Hippocampal formation (tissue), 2 donors: Measurements from ENCODE around the gene PABPC1L.

Experiments used
- DNase-seq, 2 donors: peaks; one replicate each; lab custom pipeline; 2025; lab: John Stamatoyannopoulos, UW

Gene PABPC1L

GRCh38 chr20:44900231-44900854 is 9.5 kb upstream of the PABPC1L start:
- DNase-seq: no peak

DNA sequence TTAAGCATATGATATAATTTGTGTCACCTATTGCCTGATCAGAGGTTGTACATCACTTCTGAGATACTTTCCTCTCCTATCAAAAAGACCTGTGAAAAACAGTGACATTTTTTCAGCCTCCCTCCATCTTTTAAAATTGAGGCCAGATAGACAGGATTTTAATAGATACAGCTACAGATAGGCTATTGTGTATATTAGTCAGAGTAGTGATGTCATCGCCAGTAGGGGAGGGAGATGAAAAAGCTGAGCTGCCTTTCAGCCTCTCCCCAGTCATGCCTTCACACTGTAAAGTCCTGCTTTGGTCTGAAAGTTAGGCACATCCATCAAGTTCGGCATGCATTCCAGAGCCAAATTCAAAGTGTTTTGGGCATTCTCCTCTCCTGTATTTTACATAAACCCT is 7.9 kb upstream of the PABPC1L start:
- peak; percentile 8 to 78 for DNase-seq

GRCh38 chr20:44904377-44904776 is 5.5 kb upstream of the PABPC1L start:
- DNase-seq: no peak

DNA sequence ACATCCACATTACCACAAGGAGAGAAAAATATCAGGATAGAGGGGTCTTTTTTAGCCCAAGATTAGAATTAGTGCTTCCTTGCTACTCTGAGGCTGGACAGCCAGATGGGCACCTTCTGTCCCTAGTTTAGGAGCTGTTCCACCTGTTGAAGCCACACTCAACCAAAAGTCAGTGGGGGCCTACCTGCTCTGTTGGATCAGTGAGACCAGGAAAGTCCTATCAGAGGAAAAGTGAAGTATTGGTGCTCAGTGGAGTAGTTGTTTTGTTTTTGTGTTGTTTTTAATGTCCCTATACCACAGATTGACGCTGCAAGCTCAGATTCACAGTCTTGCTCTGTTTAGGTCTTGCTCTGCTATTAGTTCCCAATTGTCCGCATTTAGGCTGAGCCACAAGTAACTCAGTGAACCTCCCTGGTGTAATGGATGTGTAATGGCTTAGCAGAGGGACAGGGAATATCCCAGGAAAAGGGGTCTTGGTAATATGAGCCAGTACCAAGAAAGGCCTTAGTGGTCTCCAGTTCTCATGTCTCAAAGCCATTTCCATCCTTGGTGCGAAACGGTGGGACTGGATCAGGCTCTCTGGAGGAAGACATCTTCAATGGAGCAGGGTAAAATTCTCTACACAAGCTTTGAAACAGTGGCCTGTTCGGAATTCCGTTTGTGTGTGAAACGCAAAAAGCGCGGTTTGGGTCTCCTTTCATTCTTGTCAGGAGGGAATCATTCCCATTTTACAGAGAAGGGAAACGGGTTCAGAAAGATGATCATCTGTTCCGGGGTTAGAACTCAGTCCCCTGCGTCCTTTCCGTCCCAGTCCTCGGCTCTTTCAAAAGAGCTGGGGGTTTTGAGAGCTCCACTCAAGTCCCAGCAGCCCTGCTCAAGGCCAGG is 631 bp upstream of the PABPC1L start:
- no peak for DNase-seq

GRCh38 chr20:44910690-44911262 is 916 bp downstream of the PABPC1L start:
- no peak for DNase-seq

GRCh38 chr20:44911264-44911921 is 1.5 kb downstream of the PABPC1L start:
- DNase-seq: no peak

DNA sequence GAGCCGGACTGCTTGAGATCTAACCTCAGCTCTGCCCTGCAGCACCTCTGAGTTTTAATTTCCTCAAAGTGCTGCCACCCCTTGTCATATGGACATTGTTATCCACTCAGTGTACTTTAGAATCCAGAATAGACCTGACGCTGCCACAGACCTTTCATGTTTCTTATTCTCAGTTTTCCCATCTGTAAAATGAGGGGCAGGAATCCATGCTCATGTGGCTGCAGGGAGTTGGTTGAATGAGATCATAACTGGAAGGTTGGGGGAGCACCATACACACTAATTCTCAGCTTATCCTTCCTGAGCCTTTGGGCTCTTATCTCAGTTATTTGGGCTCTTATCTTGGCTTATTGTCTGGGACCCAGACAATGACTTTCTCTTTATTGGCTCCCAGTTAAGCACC is 2.3 kb downstream of the PABPC1L start:
- DNase-seq: no peak

GRCh38 chr20:44914924-44915323 is 5.1 kb downstream of the PABPC1L start:
- no peak for DNase-seq

GRCh38 chr20:44916586-44916985 is 6.7 kb downstream of the PABPC1L start:
- DNase-seq: no peak

DNA sequence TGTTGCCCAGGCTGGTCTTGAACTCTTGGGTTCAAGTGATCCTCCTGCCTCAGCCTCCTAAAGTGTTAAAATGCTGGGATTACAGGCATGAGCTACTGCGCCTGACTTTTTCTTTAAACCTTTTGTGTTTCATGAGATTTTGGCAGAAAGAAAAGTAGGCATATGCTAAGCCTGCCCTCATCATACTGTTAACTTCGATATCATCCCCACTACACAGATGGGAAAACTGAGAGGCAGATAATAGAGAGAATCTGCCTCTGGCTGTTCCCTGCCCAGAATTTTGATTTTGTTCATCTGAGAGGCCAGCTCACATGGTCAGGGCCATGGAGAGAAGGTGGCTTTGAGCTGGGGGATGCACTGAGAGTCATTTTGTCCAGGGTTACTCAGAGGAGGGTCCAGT is 7.5 kb downstream of the PABPC1L start:
- DNase-seq: no peak

GRCh38 chr20:44918342-44918741 is 8.5 kb downstream of the PABPC1L start:
- no peak for DNase-seq

DNA sequence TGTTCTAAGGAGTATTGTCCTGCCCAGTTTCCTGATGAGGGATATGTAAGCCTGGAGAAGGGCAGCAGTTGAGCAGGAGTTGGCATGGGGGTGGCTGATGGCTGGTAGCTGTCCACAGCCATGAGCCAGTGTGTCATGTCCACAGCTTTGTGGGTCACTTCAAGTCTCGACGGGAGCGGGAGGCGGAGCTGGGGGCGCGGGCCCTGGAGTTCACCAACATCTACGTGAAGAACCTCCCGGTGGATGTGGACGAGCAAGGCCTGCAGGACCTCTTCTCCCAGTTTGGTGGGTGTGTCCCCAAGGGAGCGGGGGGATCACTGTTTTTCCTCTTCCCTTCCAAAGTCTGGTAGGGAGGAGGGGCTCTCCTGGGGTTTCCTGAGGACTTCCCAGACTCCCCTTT is 8.9 kb downstream of the PABPC1L start:
- DNase-seq: no peak

DNA sequence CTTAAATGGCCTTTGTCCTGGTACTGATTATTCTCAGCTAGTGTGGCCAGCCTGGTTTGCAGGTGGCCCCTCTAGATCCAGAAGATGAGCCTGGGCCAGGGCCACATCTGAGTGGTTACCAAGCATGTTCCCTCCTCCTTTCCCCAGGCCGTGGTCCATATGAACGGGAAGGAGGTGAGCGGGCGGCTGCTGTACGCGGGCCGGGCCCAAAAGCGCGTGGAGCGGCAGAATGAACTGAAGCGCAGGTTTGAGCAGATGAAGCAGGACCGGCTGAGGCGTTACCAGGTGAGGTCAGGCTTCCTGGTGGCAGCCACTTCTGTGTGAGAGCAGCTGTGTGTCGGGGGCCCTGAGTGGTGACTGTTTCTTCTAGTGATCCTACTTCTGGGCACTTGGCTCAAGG is 11.6 kb downstream of the PABPC1L start:
- no peak for DNase-seq

DNA sequence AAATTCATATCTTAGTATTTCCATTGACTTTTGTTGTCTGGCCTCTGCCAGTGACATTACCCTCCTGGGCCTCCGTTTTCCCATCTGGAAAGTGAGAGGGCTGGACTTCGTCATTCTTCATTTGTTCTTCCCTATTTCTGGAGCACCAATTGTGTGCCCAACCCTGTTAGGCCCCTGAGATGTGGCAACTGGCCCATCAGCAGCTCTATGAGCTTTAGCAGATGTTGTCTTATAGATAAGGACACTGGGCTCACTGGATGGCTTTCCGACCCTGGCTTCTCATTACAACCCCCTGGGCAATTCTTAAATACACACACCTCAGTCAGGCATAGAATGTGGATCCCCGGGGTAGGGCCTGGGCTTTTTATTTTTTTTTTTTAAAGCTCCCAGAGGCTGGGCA is 14.7 kb downstream of the PABPC1L start:
- DNase-seq: no peak

DNA sequence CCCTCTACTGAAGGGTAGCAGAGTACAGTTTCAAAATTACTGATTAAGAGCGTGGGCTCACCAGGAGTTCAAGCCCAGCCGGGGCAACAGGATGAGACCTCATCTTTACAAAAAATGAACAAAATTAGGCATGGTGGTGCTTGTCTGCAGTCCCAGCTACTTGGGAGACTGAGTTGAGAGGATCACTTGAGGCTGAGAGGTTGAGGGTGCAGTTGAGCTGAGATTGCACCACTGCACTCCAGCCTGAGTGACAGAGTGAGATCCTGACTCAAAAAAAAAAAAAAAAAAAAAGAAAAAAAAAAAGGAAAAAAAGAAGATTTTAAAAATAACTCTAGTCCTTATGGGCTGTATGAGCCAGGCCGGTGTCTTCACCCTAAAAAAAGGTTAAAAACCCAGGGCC is 18.7 kb downstream of the PABPC1L start:
- DNase-seq: no peak

GRCh38 chr20:44930517-44931168 is 20.8 kb downstream of the PABPC1L start:
- DNase-seq: no peak

- no peak for DNase-seq
These were observed 22.1 kb downstream of the PABPC1L start for GRCh38 chr20:44931911-44932310.

DNA sequence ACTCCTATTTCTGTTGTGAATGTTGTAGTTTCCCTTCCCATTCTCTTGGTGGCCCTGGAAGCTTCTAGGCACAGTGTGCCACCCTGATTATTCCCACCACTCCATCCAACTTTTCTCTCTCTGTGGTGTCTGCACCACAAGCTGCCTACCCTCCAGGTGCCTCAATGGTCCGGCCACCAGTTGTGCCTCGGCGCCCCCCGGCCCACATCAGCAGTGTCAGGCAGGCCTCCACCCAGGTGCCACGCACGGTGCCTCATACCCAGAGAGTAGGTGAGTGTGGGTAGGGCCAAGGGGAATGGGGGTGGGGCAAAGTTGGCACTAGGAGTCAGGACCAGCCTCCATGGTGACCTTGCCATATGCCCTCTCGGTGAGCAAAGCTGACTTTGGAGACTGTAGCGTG is 23.1 kb downstream of the PABPC1L start:
- DNase-seq: no peak

DNA sequence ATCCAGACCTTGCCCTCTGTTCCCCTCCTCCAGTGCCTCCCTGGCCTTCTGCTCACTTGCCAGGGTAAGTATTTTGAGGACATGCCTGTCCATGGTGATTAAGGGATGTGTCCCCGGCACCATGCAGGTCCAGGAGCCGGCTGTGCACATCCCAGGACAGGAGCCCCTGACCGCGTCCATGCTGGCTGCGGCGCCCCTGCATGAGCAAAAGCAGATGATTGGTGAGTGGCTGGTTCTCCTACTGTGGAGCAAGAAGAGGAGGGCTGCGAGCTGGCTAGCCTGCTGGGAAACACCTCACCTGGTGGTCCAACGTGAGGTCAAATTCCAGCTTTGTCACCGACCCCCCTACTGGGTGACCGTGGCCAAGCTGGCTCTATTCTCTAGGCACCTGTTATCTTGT is 26.6 kb downstream of the PABPC1L start:
- DNase-seq: no peak

- DNase-seq: no peak
These were observed 28.8 kb downstream of the PABPC1L start for GRCh38 chr20:44938637-44939036.

GRCh38 chr20:44941120-44941691 is 31.3 kb downstream of the PABPC1L start:
- no peak for DNase-seq
